HEK293 (cell line): ENCODE measurements around the gene HGFAC.

ENCODE experiments used
- CTCF ChIP-seq: fragments of 450-650 bp; formaldehyde crosslinking; IDR thresholded peaks from 2 replicates; pipeline ENCODE4 v1.5.1; 2016; ENCODE audit warnings: missing biosample characterization, missing genetic modification characterization
- EGR2 ChIP-seq: fragments of 450-650 bp; formaldehyde crosslinking; IDR thresholded peaks from 2 replicates; pipeline ENCODE4 v1.5.1; 2016; ENCODE audit warnings: low read depth, missing biosample characterization, missing genetic modification characterization
- MZF1 ChIP-seq: fragments of 450-650 bp; formaldehyde crosslinking; IDR thresholded peaks from 2 replicates; pipeline ENCODE4 v1.5.1; 2017; ENCODE audit warnings: missing biosample characterization, missing genetic modification characterization, borderline replicate concordance
- TCF7L2 ChIP-seq: IDR thresholded peaks from 2 replicates; pipeline ENCODE4 v1.6.1; 2011; ENCODE audit warnings: low read depth, mild to moderate bottlenecking, inconsistent platforms, low read length, moderate library complexity, borderline replicate concordance
- ZBTB6 ChIP-seq: fragments of 450-650 bp; formaldehyde crosslinking; IDR thresholded peaks from 2 replicates; pipeline ENCODE4 v1.5.1; 2017; ENCODE audit warnings: missing biosample characterization, missing genetic modification characterization
- ZBTB8A ChIP-seq: fragments of 450-650 bp; formaldehyde crosslinking; IDR thresholded peaks from 2 replicates; pipeline ENCODE4 v1.5.1; 2016; ENCODE audit warnings: missing biosample characterization, missing genetic modification characterization
- ZNF10 ChIP-seq: fragments of 450-650 bp; formaldehyde crosslinking; IDR thresholded peaks from 2 replicates; pipeline ENCODE4 v1.5.1; 2017; ENCODE audit warnings: missing biosample characterization, missing genetic modification characterization
- ZNF114 ChIP-seq: fragments of 450-650 bp; formaldehyde crosslinking; IDR thresholded peaks from 2 replicates; pipeline ENCODE4 v1.5.0; 2017; ENCODE audit warnings: missing biosample characterization, missing genetic modification characterization
- ZNF202 ChIP-seq: fragments of 450-650 bp; formaldehyde crosslinking; IDR thresholded peaks from 2 replicates; pipeline ENCODE4 v1.5.1; 2016; ENCODE audit warnings: missing biosample characterization, missing genetic modification characterization, borderline replicate concordance
- ZNF449 ChIP-seq: fragments of 450-650 bp; formaldehyde crosslinking; IDR thresholded peaks from 2 replicates; pipeline ENCODE4 v1.5.1; 2017; ENCODE audit warnings: missing biosample characterization, mild to moderate bottlenecking, missing genetic modification characterization, moderate library complexity

- TF ChIP-seq ZBTB6 (tag by site-specific recombination) (no peak), ZNF449 (no peak), ZNF202 (tag by site-specific recombination) (no peak), TCF7L2 (no peak), EGR2 (no peak), CTCF (tag by site-specific recombination) (no peak), ZBTB8A (tag by site-specific recombination) (no peak), ZNF10 (tag by site-specific recombination) (no peak), ZNF114 (tag by site-specific recombination) (no peak), MZF1 (no peak)
Measured at GRCh38 chr4:3416270-3416669, 25.5 kb upstream of the HGFAC start.
